ENCODE data around the gene CPSF3.

CPSF3 gene

GRCh38 chr2:9440058-9440727 lies 16.7 kb downstream of the CPSF3 start:
- Histone ChIP-seq H3K4me1 (ENCODE audit: control insufficient read depth, insufficient read depth, low read length) (no peaks in the 10 kb centered on the region), H3K9me3 (ENCODE audit: control insufficient read depth, insufficient read depth, low read depth, low read length) (no peaks in the 10 kb centered on the region), H3K27ac (ENCODE audit: extremely low read depth, low read depth, low read length) (no peak overlapping the region), H3K36me3 (ENCODE audit: control insufficient read depth in 2 of 2, insufficient read depth in 1 of 2, low read length in 2 of 2) (peaks cover 68 to 84% of the 10 kb centered on the region in 2 experiments), H3K4me3 (ENCODE audit: low read depth, low read length) (no peak overlapping the region)
- POLR2A ChIA-PET, result no interaction called here
- no peak for TF ChIP-seq ZNF114 (tag by site-specific recombination; IDR thresholded peaks at IDR 0.05)
- no peak for TF ChIP-seq ZNF558 (tag by site-specific recombination; IDR thresholded peaks at IDR 0.05)
- TF ChIP-seq ZNF221 (tag by site-specific recombination; IDR thresholded peaks at IDR 0.05; ENCODE audit: borderline replicate concordance), result no peak
- TF ChIP-seq ZNF600 (tag by site-specific recombination; IDR thresholded peaks at IDR 0.05), result no peak
- TF ChIP-seq ZNF654 (tag by site-specific recombination; IDR thresholded peaks at IDR 0.05; ENCODE audit: low read depth), result no peak
- no peak for TF ChIP-seq ZNF274 (IDR thresholded peaks at IDR 0.05; ENCODE audit: low read length)
- TF ChIP-seq ZNF274 (tag by site-specific recombination; IDR thresholded peaks at IDR 0.05; ENCODE audit: borderline replicate concordance), result no peak
- TF ChIP-seq ZNF843 (tag by site-specific recombination; IDR thresholded peaks at IDR 0.05), result no peak
- TF ChIP-seq SETDB1 (IDR thresholded peaks at IDR 0.05; ENCODE audit: insufficient read length, low read length), result no peak
- no peak for TF ChIP-seq EGR2 (tag by site-specific recombination; IDR thresholded peaks at IDR 0.05; ENCODE audit: low read depth)
- no peak for TF ChIP-seq ZNF501 (tag by site-specific recombination; IDR thresholded peaks at IDR 0.05)
- TF ChIP-seq PRDM2 (tag by site-specific recombination; IDR thresholded peaks at IDR 0.05; ENCODE audit: borderline replicate concordance), result no peak
- TF ChIP-seq SALL2 (tag by site-specific recombination; IDR thresholded peaks at IDR 0.05; ENCODE audit: borderline replicate concordance), result no peak
- TF ChIP-seq KLF17 (tag by site-specific recombination; IDR thresholded peaks at IDR 0.05), result no peak
- TF ChIP-seq ZNF658 (tag by site-specific recombination; IDR thresholded peaks at IDR 0.05), result no peak
- CTCF ChIA-PET, result interaction anchor here (0.7 kb wide), 1 partner anchor 73 kb away, joined by 3 read pairs; no protein-coding TSS in a partner anchor

- ChIA-PET CTCF (interaction anchor here (0.7 kb wide), 1 partner anchor 302 kb away, joined by 3 read pairs; no protein-coding TSS in a partner anchor), POLR2A (no interaction called here)
- H3K27ac ChIP-seq (ENCODE audit: extremely low read depth, low read depth, low read length), result no peak overlapping the region
- H3K36me3 ChIP-seq (ENCODE audit: control insufficient read depth in 2 of 2, insufficient read depth in 1 of 2, low read length in 2 of 2), result peaks cover 61 to 88% of the 10 kb centered on the region in 2 experiments
- no peak overlapping the region for H3K4me3 ChIP-seq (ENCODE audit: low read depth, low read length)
- H3K9me3 ChIP-seq (ENCODE audit: control insufficient read depth, insufficient read depth, low read depth, low read length), result no peaks in the 10 kb centered on the region
- no peaks in the 10 kb centered on the region for H3K4me1 ChIP-seq (ENCODE audit: control insufficient read depth, insufficient read depth, low read length)
- TF ChIP-seq ZNF561 (tag by site-specific recombination; IDR thresholded peaks at IDR 0.05; ENCODE audit: borderline replicate concordance), result no peak
- TF ChIP-seq ZNF202 (tag by site-specific recombination; IDR thresholded peaks at IDR 0.05; ENCODE audit: borderline replicate concordance), result no peak
- no peak for TF ChIP-seq ZNF24 (tag by site-specific recombination; IDR thresholded peaks at IDR 0.05)
- no peak for TF ChIP-seq BCL11B (tag by site-specific recombination; IDR thresholded peaks at IDR 0.05; ENCODE audit: low read depth)
- no peak for TF ChIP-seq ZNF510 (tag by site-specific recombination; IDR thresholded peaks at IDR 0.05; ENCODE audit: insufficient replicate concordance)
- TF ChIP-seq MEIS1 (CRISPR knock-in tag; IDR thresholded peaks at IDR 0.05; ENCODE audit: borderline replicate concordance), result no peak
- TF ChIP-seq TRIM28 (IDR thresholded peaks at IDR 0.05; ENCODE audit: borderline replicate concordance, low read length), result no peak
- TF ChIP-seq KLF8 (tag by site-specific recombination; IDR thresholded peaks at IDR 0.05), result no peak
- no peak for TF ChIP-seq ZNF354C (tag by site-specific recombination; IDR thresholded peaks at IDR 0.05; ENCODE audit: borderline replicate concordance, low read depth)
- TF ChIP-seq ZNF529 (tag by site-specific recombination; IDR thresholded peaks at IDR 0.05; ENCODE audit: insufficient replicate concordance), result no peak
- TF ChIP-seq ZBTB49 (tag by site-specific recombination; IDR thresholded peaks at IDR 0.05; ENCODE audit: low read depth), result no peak
These were observed 18.1 kb downstream of the CPSF3 start for GRCh38 chr2:9441556-9441955.
